Limb (tissue), 2 donors: ENCODE data around the gene B4GALNT4.
"Not testable (repeated sequence)": the region's sequence is repeated elsewhere in the genome, so short reads cannot be mapped to it uniquely, and the experiment has no call there.

Source experiments
- DNase-seq, 2 donors: peaks; one replicate each; pipeline ENCODE4 v3.0.0-alpha.2; 2016; ENCODE audit errors: extremely low spot score in 2 of 2

B4GALNT4 gene

GRCh38 chr11:419248-420005 lies 50.1 kb downstream of the B4GALNT4 start:
- DNase-seq, result no peak

GRCh38 chr11:420054-420910 lies 51.0 kb downstream of the B4GALNT4 start:
- no peak for DNase-seq

GRCh38 chr11:420911-421321 lies 51.6 kb downstream of the B4GALNT4 start:
- DNase-seq, result no peak

- DNase-seq, result no peak
These were observed 53.0 kb downstream of the B4GALNT4 start for GRCh38 chr11:422249-422656.

- no peak for DNase-seq
These were observed 54.9 kb downstream of the B4GALNT4 start for GRCh38 chr11:424232-424631.

GRCh38 chr11:424766-425165 lies 55.5 kb downstream of the B4GALNT4 start:
- DNase-seq, result not testable (repeated sequence)

- DNase-seq, result no peak
These were observed 56.0 kb downstream of the B4GALNT4 start for GRCh38 chr11:425301-425700.

- DNase-seq, result no peak
These were observed 57.6 kb downstream of the B4GALNT4 start for GRCh38 chr11:426851-427250.

GRCh38 chr11:428295-428694 lies 59.0 kb downstream of the B4GALNT4 start:
- no peak for DNase-seq

GRCh38 chr11:429391-429790 lies 60.1 kb downstream of the B4GALNT4 start:
- no peak for DNase-seq

GRCh38 chr11:429931-430456 lies 60.7 kb downstream of the B4GALNT4 start:
- no peak for DNase-seq
